Neuronal stem cell (in vitro differentiated cells): ENCODE results near the gene LOXL1.

Experiments used
- DNase-seq: peaks from one replicate; pipeline ENCODE4 v3.0.0-alpha.2; 2013; ENCODE audit warnings: low spot score
- H2AFZ ChIP-seq: one replicate; pipeline ENCODE4 v1.6.1; 2013; ENCODE audit warnings: mild to moderate bottlenecking, low read length, inconsistent platforms
- H2AK5ac ChIP-seq: 2 replicates; pipeline ENCODE4 v1.6.1; 2013; ENCODE audit warnings: low read depth, mild to moderate bottlenecking, inconsistent platforms, low read length, moderate library complexity, mixed read lengths
- H2BK120ac ChIP-seq: 2 replicates; pipeline ENCODE4 v1.6.1; 2013; ENCODE audit warnings: low read depth, mild to moderate bottlenecking, inconsistent platforms, low read length, moderate library complexity, mixed read lengths
- H2BK12ac ChIP-seq: one replicate; pipeline ENCODE4 v1.6.1; 2013; ENCODE audit warnings: low read length, inconsistent platforms
- H2BK15ac ChIP-seq: 2 replicates; pipeline ENCODE4 v1.6.1; 2013; ENCODE audit warnings: mild to moderate bottlenecking, low read length, inconsistent platforms, mixed read lengths
- H2BK5ac ChIP-seq: one replicate; pipeline ENCODE4 v1.6.1; 2013; ENCODE audit warnings: inconsistent platforms, mild to moderate bottlenecking, low read length, moderate library complexity
- H3K14ac ChIP-seq: one replicate; pipeline ENCODE4 v1.6.1; 2013; ENCODE audit warnings: low read length, inconsistent platforms
- H3K18ac ChIP-seq: 2 replicates; pipeline ENCODE4 v1.6.1; 2013; ENCODE audit warnings: low read length, inconsistent platforms
- H3K23ac ChIP-seq: 2 replicates; pipeline ENCODE4 v1.6.1; 2013; ENCODE audit warnings: low read depth, mild to moderate bottlenecking, mixed read lengths, low read length, inconsistent platforms; ENCODE audit not compliant: poor library complexity
- H3K27ac ChIP-seq: replicated peaks from 3 replicates; pipeline ENCODE4 v1.5.1; 2013; ENCODE audit warnings: low read length, inconsistent platforms
- H3K27me3 ChIP-seq, 3 experiments: 2 replicates each; pipeline ENCODE4 v1.6.1; 2013; ENCODE audit warnings: low read length in 3 of 3, mild to moderate bottlenecking in 2 of 3, inconsistent platforms in 1 of 3, low read depth in 1 of 3, mixed read lengths in 1 of 3, moderate library complexity in 1 of 3; ENCODE audit not compliant: control insufficient read depth in 3 of 3, insufficient read depth in 3 of 3
- H3K36me3 ChIP-seq, 2 donors: replicated peaks in 1 of 2; 2 replicates each; pipeline ENCODE4 v1.6.1; 2013; ENCODE audit warnings: low read length in 2 of 2; ENCODE audit not compliant: control insufficient read depth in 2 of 2, insufficient read depth in 2 of 2
- H3K4ac ChIP-seq: 2 replicates; pipeline ENCODE4 v1.6.1; 2013; ENCODE audit warnings: inconsistent platforms, mild to moderate bottlenecking, low read length, moderate library complexity
- H3K4me1 ChIP-seq, 2 donors: 1 replicate in 1 of 2; 2 replicates in 1 of 2; pipeline ENCODE4 v1.6.1; 2013; ENCODE audit warnings: low read length in 2 of 2, low read depth in 1 of 2; ENCODE audit not compliant: control insufficient read depth in 2 of 2, insufficient read depth in 1 of 2
- H3K4me2 ChIP-seq: one replicate; pipeline ENCODE4 v1.6.1; 2013; ENCODE audit warnings: mild to moderate bottlenecking, low read length, inconsistent platforms; ENCODE audit not compliant: insufficient read depth, poor library complexity, severe bottlenecking
- H3K4me3 ChIP-seq, 2 donors: 2 replicates each; pipeline ENCODE4 v1.5.1; 2013; ENCODE audit warnings: low read length in 2 of 2, mild to moderate bottlenecking in 2 of 2, inconsistent platforms in 1 of 2, moderate library complexity in 1 of 2
- H3K79me1 ChIP-seq: one replicate; pipeline ENCODE4 v1.6.1; 2013; ENCODE audit warnings: low read depth, mild to moderate bottlenecking, inconsistent platforms, low read length, moderate library complexity
- H3K9ac ChIP-seq: one replicate; pipeline ENCODE4 v1.6.1; 2013; ENCODE audit warnings: mild to moderate bottlenecking, low read depth, low read length, inconsistent platforms; ENCODE audit not compliant: poor library complexity
- H3K9me3 ChIP-seq, 2 donors: replicated peaks in 1 of 2; 2 replicates each; pipeline versions ENCODE3 to v1.6.1; 2013; ENCODE audit warnings: low read length in 2 of 2, mild to moderate bottlenecking in 2 of 2, inconsistent platforms in 1 of 2, low read depth in 1 of 2, mixed read lengths in 1 of 2, moderate library complexity in 1 of 2; ENCODE audit not compliant: control insufficient read depth in 2 of 2, insufficient read depth in 1 of 2
- H4K8ac ChIP-seq: one replicate; pipeline ENCODE4 v1.6.1; 2013; ENCODE audit warnings: low read depth, mild to moderate bottlenecking, inconsistent platforms, low read length, moderate library complexity
- H4K91ac ChIP-seq: one replicate; pipeline ENCODE4 v1.6.1; 2013; ENCODE audit warnings: low read length, low read depth, mild to moderate bottlenecking, inconsistent platforms; ENCODE audit not compliant: poor library complexity
- WGBS, 2 donors: extraction: QIAGEN DNeasy Blood & Tissue Kit; methylation state at CpG; one replicate each; pipeline ENCODE4 v1.1.7; 2013; ENCODE audit warnings: missing lambda C conversion rate in 2 of 2, mixed read lengths in 1 of 2; ENCODE audit not compliant: insufficient read length in 2 of 2, insufficient replicate concordance in 1 of 2; ENCODE audit errors: extremely low coverage in 2 of 2; 5-methylcytosine and 5-hydroxymethylcytosine counted together

Gene LOXL1

DNA sequence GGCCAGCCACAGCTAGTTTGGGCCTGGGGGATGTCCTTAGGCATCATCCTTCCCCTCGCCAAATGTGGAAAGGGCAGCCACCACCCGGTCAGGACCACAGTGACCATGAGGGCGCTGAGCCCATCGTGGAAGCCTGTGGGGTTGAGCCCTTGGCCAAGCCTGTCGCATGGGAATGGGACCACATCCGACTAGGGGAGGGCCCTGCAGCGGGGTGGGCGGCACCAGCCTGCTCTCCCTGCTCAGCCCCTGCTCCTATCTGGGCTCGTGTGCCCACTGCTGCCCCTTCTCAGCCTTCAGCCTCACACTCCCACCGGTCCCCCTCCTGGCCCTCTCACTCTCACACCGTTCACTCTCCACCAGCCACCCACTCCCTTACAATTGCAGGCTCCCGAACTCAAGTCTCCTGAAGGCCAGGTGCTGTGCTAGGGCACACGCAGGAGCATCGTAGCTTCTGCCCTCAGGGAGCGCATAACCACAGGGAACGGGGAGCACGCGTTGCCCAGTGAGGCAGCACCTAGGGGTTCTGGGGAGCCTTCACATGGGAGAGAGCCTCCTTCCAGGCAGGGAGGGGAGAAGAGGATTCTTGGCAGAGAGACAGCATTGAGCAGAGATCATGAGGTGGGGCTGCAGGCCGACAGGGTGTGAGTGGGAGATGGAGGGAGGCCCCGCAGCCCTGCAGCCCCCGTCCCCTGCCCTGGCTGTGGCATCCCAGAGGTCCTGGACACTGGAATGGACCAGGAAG lies 26.1 kb downstream of the LOXL1 start:
- Histone ChIP-seq H3K18ac (no peak overlapping the region), H2AK5ac (peak overlapping the region; percentile 87), H3K27ac (no peak overlapping the region), H2BK15ac (peak overlapping the region; percentile 51), H3K4me2 (no peak overlapping the region), H3K4ac (no peak overlapping the region), H2AFZ (peak overlapping the region; percentile 78), H4K91ac (no peak overlapping the region), H3K23ac (peak overlapping the region; percentile 49), H2BK120ac (no peak overlapping the region), H3K79me1 (no peaks in the 10 kb centered on the region), H2BK12ac (no peak overlapping the region), H3K9ac (peak overlapping the region; percentile 68), H3K4me3 (no peak overlapping the region), H3K27me3 (peaks cover 0 to 6% (median 3%) of the 10 kb centered on the region in 3 experiments), H3K4me1 (peaks cover 9 to 18% of the 10 kb centered on the region in 2 donors), H4K8ac (no peak overlapping the region), H3K36me3 (peaks cover 2 to 22% of the 10 kb centered on the region in 2 donors), H3K9me3 (no peaks in the 10 kb centered on the region), H3K14ac (peak overlapping the region; percentile 15), H2BK5ac (peak overlapping the region; percentile 93)
- WGBS, 2 donors = no CpG with 5 or more reads among the region's 21 CpGs
- no peak for DNase-seq

DNA sequence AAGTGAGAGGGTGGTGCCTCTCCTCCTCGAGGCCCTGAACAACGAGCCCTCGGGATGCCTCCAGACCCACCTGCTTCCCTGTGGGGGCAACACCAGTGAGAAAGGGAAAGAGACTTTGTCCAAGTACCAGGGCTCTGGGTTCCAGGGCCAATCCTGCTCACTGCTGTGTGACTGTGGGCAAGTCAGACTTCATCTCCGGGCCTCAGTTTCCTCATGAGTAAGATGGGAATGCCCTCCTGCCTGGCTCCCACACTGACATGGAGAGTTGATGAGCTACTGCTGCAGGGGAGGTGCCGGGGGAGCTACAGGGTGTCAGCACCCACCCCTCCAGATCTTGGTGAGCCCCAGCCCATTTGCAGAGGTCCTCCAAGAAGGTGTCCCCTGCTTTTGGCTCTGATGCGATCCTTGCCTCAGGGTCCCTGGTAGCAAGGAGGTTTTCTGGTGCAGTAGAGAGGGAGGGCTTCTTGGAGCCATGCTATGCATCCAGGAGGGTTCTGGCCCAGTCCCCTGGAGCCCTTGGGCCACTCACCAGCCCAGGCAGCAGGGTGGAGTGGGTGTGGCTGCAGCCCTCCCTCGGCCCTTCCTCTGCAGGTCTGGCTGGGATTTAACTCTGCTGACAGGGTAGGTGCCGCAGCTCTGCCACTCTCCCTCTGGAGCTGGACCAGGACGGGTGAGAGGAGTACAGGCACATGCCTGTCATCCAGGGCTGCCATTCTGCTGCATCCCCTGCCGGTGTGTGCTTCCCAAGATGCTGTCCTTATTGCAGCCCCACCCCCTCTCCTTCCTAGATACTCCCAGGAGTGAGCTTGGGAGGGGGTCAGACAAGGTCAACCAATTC lies 26.9 kb downstream of the LOXL1 start:
- Histone ChIP-seq H3K14ac (no peak overlapping the region), H2BK12ac (no peak overlapping the region), H2AFZ (no peak overlapping the region), H2AK5ac (peak overlapping the region; percentile 87), H3K36me3 (peaks cover 2 to 15% of the 10 kb centered on the region in 2 donors), H4K8ac (no peak overlapping the region), H2BK120ac (no peak overlapping the region), H2BK5ac (peak overlapping the region; percentile 57), H3K9me3 (no peaks in the 10 kb centered on the region), H3K4me2 (no peak overlapping the region), H3K23ac (peak overlapping the region; percentile 56), H3K18ac (peak overlapping the region; percentile 49), H3K27ac (no peak overlapping the region), H3K9ac (no peak overlapping the region), H3K4me1 (peaks cover 9 to 18% of the 10 kb centered on the region in 2 donors), H3K4ac (no peak overlapping the region), H3K79me1 (no peaks in the 10 kb centered on the region), H4K91ac (no peak overlapping the region), H2BK15ac (peak overlapping the region; percentile 51), H3K27me3 (peaks cover 0 to 6% (median 3%) of the 10 kb centered on the region in 3 experiments), H3K4me3 (no peak overlapping the region)
- DNase-seq = no peak
- WGBS, 2 donors = no CpG with 5 or more reads among the region's 10 CpGs

DNA sequence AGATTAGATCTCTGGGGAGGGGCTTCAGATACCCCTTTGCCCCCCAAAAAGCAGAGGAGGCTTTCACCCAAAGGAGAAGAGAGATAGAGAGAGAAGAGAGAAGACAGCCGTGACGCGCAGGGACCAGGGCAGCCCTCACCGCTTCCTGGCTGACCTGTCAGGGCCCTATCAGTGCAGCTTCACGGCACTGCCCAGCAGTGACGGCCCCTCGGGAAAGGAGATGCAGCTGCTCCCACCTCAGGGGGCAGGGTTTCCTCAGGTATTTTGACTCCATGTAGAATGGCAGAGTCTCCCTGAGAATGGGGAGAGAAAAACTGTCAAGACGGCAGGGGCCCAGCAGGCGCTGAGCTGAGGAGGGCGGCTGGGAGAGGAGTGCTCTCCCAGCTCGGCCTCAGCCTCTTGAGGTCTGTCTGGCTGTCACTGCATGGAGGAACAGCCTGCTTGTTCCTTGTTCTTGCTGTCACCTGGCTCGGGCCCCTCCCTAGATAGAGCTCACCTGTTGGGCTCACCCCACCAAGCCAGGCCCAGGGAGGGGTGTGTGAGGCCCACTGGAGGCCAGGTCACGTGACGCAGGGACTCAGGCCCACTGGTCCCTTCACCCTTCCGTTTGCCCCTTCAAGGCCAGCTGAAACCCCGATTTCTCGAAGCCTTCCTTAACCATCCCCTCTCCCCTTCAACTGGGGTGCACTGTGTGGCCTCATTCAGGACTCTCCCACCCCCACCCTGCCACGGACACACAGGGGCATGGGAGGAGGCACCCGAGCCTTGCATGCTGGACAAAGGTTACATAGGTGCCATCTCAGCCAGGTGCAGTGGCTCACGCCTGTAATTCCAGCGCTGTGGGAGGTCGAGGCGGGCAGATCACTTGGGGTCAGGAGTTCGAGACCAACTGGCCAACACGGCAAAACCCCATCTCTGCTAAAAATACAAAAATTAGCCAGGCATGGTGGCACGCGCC lies 28.2 kb downstream of the LOXL1 start:
- Histone ChIP-seq H3K4me1 (peaks cover 9 to 18% of the 10 kb centered on the region in 2 donors), H3K23ac (no peak overlapping the region), H3K27me3 (peaks cover 0 to 6% (median 3%) of the 10 kb centered on the region in 3 experiments), H3K18ac (no peak overlapping the region), H2AFZ (no peak overlapping the region), H3K9ac (peak overlapping the region; percentile 50), H4K91ac (no peak overlapping the region), H3K4ac (no peak overlapping the region), H3K79me1 (no peaks in the 10 kb centered on the region), H2BK120ac (no peak overlapping the region), H2BK12ac (no peak overlapping the region), H3K4me3 (no peak overlapping the region), H2AK5ac (peak overlapping the region; percentile 61), H4K8ac (no peak overlapping the region), H3K27ac (no peak overlapping the region), H3K14ac (no peak overlapping the region), H3K9me3 (no peaks in the 10 kb centered on the region), H3K4me2 (no peak overlapping the region), H2BK15ac (no peak overlapping the region), H3K36me3 (peaks cover 2 to 4% of the 10 kb centered on the region in 2 donors), H2BK5ac (no peak overlapping the region)
- no peak for DNase-seq
- no CpG with 5 or more reads among the region's 27 CpGs for WGBS, 2 donors
